Neural progenitor cell (in vitro differentiated cells): ENCODE results near the gene CIDEC. TPM values are rescaled to one million over a fixed set of nuclear protein-coding genes. Genes with fewer than 3 reads are reported as not detected.

Source experiments
- DNase-seq: peaks from one replicate; pipeline ENCODE4 v3.0.0-alpha.2; 2016; ENCODE audit warnings: low spot score
- H2AFZ ChIP-seq: fragments of 200-600 bp; sonication (generic); replicated peaks from 2 replicates; pipeline ENCODE4 v1.6.1; 2016; ENCODE audit warnings: antibody characterized with exemption
- H3F3A ChIP-seq: fragments of 200-600 bp; sonication (generic); 2 replicates; pipeline ENCODE4 v1.6.1; 2016; ENCODE audit warnings: antibody characterized with exemption, low read depth
- H3K27ac ChIP-seq: fragments of 200-600 bp; sonication (generic); 2 replicates; pipeline ENCODE4 v1.5.1; 2016; ENCODE audit warnings: mild to moderate bottlenecking
- H3K27me3 ChIP-seq: fragments of 200-600 bp; sonication (generic); 2 replicates; pipeline ENCODE4 v1.6.1; 2016; ENCODE audit warnings: mild to moderate bottlenecking, moderate library complexity
- H3K36me3 ChIP-seq: fragments of 200-600 bp; sonication (generic); 2 replicates; pipeline ENCODE4 v1.5.1; 2016
- H3K4me1 ChIP-seq: fragments of 200-600 bp; sonication (generic); 2 replicates; pipeline ENCODE4 v1.6.1; 2016; ENCODE audit warnings: mixed run types
- H3K4me2 ChIP-seq: fragments of 200-600 bp; sonication (generic); 2 replicates; pipeline ENCODE4 v1.6.1; 2016
- H3K4me3 ChIP-seq: fragments of 200-600 bp; sonication (generic); 2 replicates; pipeline ENCODE4 v1.5.1; 2016
- H3K79me2 ChIP-seq: fragments of 200-600 bp; sonication (generic); 2 replicates; pipeline ENCODE4 v1.6.1; 2016; ENCODE audit warnings: low read depth
- H3K9ac ChIP-seq: fragments of 200-600 bp; sonication (generic); 2 replicates; pipeline ENCODE4 v1.6.1; 2016
- H3K9me3 ChIP-seq: fragments of 200-600 bp; sonication (generic); 2 replicates; pipeline ENCODE4 v1.5.1; 2016; ENCODE audit warnings: low read depth
- H4K20me1 ChIP-seq: fragments of 200-600 bp; sonication (generic); 2 replicates; pipeline ENCODE4 v1.6.1; 2016; ENCODE audit warnings: low read depth
- H3K27ac Mint-ChIP-seq: 3 replicates; pipeline ENCODE4 v1.8.0; 2021; ENCODE audit warnings: mixed read lengths
- H3K27me3 Mint-ChIP-seq: 2 replicates; pipeline ENCODE4 v1.8.0; 2022; ENCODE audit warnings: low read depth, mild to moderate bottlenecking, inconsistent platforms, moderate library complexity, mixed read lengths; ENCODE audit not compliant: insufficient read depth
- H3K36me3 Mint-ChIP-seq: 3 replicates; pipeline ENCODE4 v1.8.0; 2021; ENCODE audit warnings: mixed read lengths
- H3K4me1 Mint-ChIP-seq: 3 replicates; pipeline ENCODE4 v1.8.0; 2021; ENCODE audit warnings: mixed read lengths
- H3K4me3 Mint-ChIP-seq: 3 replicates; pipeline ENCODE4 v1.8.0; 2021; ENCODE audit warnings: mild to moderate bottlenecking, moderate library complexity, mixed read lengths
- H3K9me3 Mint-ChIP-seq: 3 replicates; pipeline ENCODE4 v1.8.0; 2020; ENCODE audit warnings: mixed read lengths
- EZH2 ChIP-seq: fragments of 200-600 bp; sonication (generic); IDR thresholded peaks from 2 replicates; pipeline ENCODE4 v1.6.1; 2017; ENCODE audit warnings: antibody characterized with exemption, mild to moderate bottlenecking, moderate library complexity
- EZH2phosphoT487 ChIP-seq: fragments of 200-600 bp; sonication (generic); IDR thresholded peaks from 2 replicates; pipeline ENCODE4 v1.6.1; 2017; ENCODE audit warnings: antibody characterized with exemption
- total RNA-seq: library from RNA; depleted of rRNA; stranded (reverse); fragments of >200 nt; gene quantifications from 2 replicates; pipeline ENCODE4 v1.2.3, GENCODE V29; 2015; ENCODE audit warnings: low replicate concordance
- TF ChIP-seq, protein P1 (sequence below): fragments of 200-600 bp; sonication (generic); IDR thresholded peaks from 2 replicates; pipeline ENCODE4 v1.5.1; 2017; ENCODE audit warnings: antibody characterized with exemption, mild to moderate bottlenecking

The CIDEC gene
- total RNA-seq, 1 donor from 2014 or later = not detected

GRCh38 chr3:9891072-9891622, 11.1 kb upstream of the CIDEC start:
- H3K27me3 ChIP-seq = no peaks in the 10 kb centered on the region
- no peak overlapping the region for H3K27ac ChIP-seq
- peak overlapping the region; percentile 96 for H3K4me3 ChIP-seq
- no peaks in the 10 kb centered on the region for H3K9me3 Mint-ChIP-seq
- peak overlapping the region; percentile 98 for H3K4me3 Mint-ChIP-seq
- H4K20me1 ChIP-seq = peaks cover 19% of the 10 kb centered on the region
- H3F3A ChIP-seq = peaks cover 8% of the 10 kb centered on the region
- peaks cover 15% of the 10 kb centered on the region for H3K4me1 Mint-ChIP-seq
- no peaks in the 10 kb centered on the region for H3K9me3 ChIP-seq
- H3K4me2 ChIP-seq = peak overlapping the region; percentile 82
- peaks cover 4% of the 10 kb centered on the region for H3K27me3 Mint-ChIP-seq
- H2AFZ ChIP-seq = peak overlapping the region; percentile 92
- TF ChIP-seq EZH2phosphoT487 = no peak
- TF ChIP-seq, protein P1, sequence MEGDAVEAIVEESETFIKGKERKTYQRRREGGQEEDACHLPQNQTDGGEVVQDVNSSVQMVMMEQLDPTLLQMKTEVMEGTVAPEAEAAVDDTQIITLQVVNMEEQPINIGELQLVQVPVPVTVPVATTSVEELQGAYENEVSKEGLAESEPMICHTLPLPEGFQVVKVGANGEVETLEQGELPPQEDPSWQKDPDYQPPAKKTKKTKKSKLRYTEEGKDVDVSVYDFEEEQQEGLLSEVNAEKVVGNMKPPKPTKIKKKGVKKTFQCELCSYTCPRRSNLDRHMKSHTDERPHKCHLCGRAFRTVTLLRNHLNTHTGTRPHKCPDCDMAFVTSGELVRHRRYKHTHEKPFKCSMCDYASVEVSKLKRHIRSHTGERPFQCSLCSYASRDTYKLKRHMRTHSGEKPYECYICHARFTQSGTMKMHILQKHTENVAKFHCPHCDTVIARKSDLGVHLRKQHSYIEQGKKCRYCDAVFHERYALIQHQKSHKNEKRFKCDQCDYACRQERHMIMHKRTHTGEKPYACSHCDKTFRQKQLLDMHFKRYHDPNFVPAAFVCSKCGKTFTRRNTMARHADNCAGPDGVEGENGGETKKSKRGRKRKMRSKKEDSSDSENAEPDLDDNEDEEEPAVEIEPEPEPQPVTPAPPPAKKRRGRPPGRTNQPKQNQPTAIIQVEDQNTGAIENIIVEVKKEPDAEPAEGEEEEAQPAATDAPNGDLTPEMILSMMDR = no peak
- no peak for TF ChIP-seq EZH2
- peaks cover 7% of the 10 kb centered on the region for H3K4me1 ChIP-seq
- no peak overlapping the region for H3K27ac Mint-ChIP-seq
- peak overlapping the region; percentile 97 for H3K9ac ChIP-seq
- H3K36me3 ChIP-seq = no peaks in the 10 kb centered on the region
- no peak for DNase-seq
- H3K36me3 Mint-ChIP-seq = peaks cover 25% of the 10 kb centered on the region
- H3K79me2 ChIP-seq = peaks cover 38% of the 10 kb centered on the region

DNA sequence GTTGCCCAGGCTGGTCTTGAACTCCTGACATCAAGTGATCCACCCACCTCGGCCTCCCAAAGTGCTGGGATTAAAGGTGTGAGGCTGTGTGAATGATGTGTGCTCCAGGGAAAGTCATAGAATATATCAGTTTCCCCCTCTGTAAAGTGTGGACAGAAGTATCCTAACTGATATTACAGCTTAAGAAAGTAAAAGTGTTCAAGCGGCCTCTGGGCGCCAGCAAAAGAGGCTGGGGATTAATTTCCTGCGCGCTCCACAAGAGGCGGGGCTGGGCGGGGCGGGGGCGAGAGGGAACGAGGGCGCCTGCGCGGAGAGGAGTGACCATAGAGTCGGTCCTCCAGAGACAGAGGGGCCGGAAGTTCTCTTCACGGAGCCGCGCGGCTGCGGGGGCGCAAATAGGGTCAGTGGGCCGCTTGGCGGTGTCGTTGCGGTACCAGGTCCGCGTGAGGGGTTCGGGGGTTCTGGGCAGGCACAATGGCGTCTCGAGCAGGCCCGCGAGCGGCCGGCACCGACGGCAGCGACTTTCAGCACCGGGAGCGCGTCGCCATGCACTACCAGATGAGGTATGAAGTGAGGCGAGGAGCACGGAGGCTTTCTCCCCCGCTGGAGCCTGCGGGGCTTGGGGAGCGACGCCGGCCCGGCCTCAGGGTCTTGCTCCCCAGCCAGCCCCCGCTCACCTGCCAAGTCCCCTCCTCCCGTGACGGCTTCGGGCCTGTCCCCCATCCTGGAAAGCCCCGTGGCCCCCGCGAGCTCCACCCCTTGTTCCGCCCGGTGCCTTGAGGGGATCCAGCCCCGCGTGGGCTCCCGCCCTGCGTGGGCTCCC, 10.4 kb upstream of the CIDEC start, which contains the start of gene JAGN1:
TSS of gene JAGN1 (plus strand) at position 362 of the 823 bp plus-strand sequence. CDS start at position 475, 113 bp downstream.
- H4K20me1 ChIP-seq = peaks cover 19% of the 10 kb centered on the region
- H3K4me1 ChIP-seq = peaks cover 7% of the 10 kb centered on the region
- no peaks in the 10 kb centered on the region for H3K36me3 ChIP-seq
- H3K4me3 ChIP-seq = peak within 1 kb of the TSS; percentile 96
- H3K9me3 ChIP-seq = no peaks in the 10 kb centered on the region
- Mint-ChIP-seq H3K27ac (peak within 1 kb of the TSS; percentile 91), H3K36me3 (peaks cover 25% of the 10 kb centered on the region), H3K4me1 (peaks cover 15% of the 10 kb centered on the region), H3K4me3 (peak within 1 kb of the TSS; percentile 98), H3K27me3 (peaks cover 7% of the 10 kb centered on the region), H3K9me3 (no peaks in the 10 kb centered on the region)
- peaks cover 8% of the 10 kb centered on the region for H3F3A ChIP-seq
- H3K27me3 ChIP-seq = no peaks in the 10 kb centered on the region
- peak within 1 kb of the TSS; percentile 92 for H2AFZ ChIP-seq
- no peak for TF ChIP-seq EZH2phosphoT487
- TF ChIP-seq, protein P1 = no peak
- TF ChIP-seq EZH2 = no peak
- H3K27ac ChIP-seq = no peak within 1 kb of the TSS
- H3K9ac ChIP-seq = peak within 1 kb of the TSS; percentile 97
- H3K4me2 ChIP-seq = peak within 1 kb of the TSS; percentile 82
- DNase-seq = peak; percentile 94
- H3K79me2 ChIP-seq = peaks cover 38% of the 10 kb centered on the region

- no peaks in the 10 kb centered on the region for H3K9me3 ChIP-seq
- TF ChIP-seq EZH2 (no peak), EZH2phosphoT487 (no peak)
- TF ChIP-seq, protein P1 = no peak
- no peak overlapping the region for H3K4me2 ChIP-seq
- peaks cover 8% of the 10 kb centered on the region for H3F3A ChIP-seq
- Mint-ChIP-seq H3K27ac (no peak overlapping the region), H3K4me1 (peaks cover 15% of the 10 kb centered on the region), H3K9me3 (no peaks in the 10 kb centered on the region), H3K27me3 (peaks cover 11% of the 10 kb centered on the region), H3K4me3 (peak overlapping the region; percentile 98), H3K36me3 (peaks cover 19% of the 10 kb centered on the region)
- no peaks in the 10 kb centered on the region for H3K36me3 ChIP-seq
- H3K9ac ChIP-seq = no peak overlapping the region
- no peak for DNase-seq
- no peak overlapping the region for H3K4me3 ChIP-seq
- H2AFZ ChIP-seq = no peak overlapping the region
- H3K79me2 ChIP-seq = peaks cover 38% of the 10 kb centered on the region
- no peaks in the 10 kb centered on the region for H3K27me3 ChIP-seq
- peaks cover 7% of the 10 kb centered on the region for H3K4me1 ChIP-seq
- no peak overlapping the region for H3K27ac ChIP-seq
- peaks cover 19% of the 10 kb centered on the region for H4K20me1 ChIP-seq
Measured at GRCh38 chr3:9889405-9889804, 9.4 kb upstream of the CIDEC start.
